HL-60 (cell line): Measurements from ENCODE around the gene ZFYVE27.

Experiments
- CTCF ChIP-seq: IDR thresholded peaks from one replicate; pipeline ENCODE4 v1.5.1; 2011; ENCODE audit warnings: low read length, control low read depth, inconsistent platforms; ENCODE audit not compliant: insufficient read depth
- POLR2AphosphoS5 ChIP-seq: IDR thresholded peaks from 2 replicates; pipeline ENCODE4 v1.6.1; 2012; ENCODE audit warnings: low read depth
- TF ChIP-seq, protein P1 (sequence below): IDR thresholded peaks from 2 replicates; pipeline ENCODE4 v1.6.1; 2012; ENCODE audit warnings: low read depth; ENCODE audit not compliant: insufficient replicate concordance

DNA sequence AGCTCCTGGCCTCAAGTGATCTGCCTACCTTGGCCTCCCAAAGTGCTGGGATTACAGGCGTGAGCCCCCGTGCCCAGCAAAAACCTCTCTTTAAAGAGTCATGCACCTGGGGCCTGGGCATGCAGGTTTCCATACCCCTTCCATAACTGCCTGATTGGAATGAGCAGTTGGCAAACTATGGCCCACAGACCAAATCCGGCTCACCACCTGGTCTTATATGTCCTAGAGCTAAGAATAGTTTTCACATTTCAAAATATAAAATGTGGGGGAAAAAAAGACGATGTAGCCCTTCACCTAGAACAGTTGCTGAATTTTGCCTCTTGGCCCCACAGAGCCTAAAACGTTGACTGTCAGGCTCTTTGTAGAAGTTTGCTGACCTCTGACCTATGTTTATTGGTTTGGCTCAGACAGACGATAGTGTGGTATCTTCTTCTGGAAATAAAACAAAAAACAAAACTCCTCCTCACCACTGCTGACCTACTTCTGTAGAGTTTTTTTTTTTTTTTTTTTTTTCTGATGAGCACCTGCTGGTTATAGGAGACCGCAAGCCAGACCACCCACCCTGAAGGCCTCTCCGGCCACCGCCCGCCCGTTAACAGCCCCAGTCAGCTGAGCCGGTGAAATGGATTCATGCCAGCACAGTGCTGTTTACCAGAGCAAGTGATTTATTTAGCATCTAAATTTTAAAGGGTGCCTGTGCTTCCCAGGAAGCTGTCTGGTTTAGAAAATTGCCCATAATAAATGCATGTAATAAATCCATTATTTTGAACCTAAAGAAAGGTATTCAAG is 68.4 kb downstream of the ZFYVE27 start:
- no peak for TF ChIP-seq CTCF
- TF ChIP-seq POLR2AphosphoS5: no peak
- TF ChIP-seq, protein P1, sequence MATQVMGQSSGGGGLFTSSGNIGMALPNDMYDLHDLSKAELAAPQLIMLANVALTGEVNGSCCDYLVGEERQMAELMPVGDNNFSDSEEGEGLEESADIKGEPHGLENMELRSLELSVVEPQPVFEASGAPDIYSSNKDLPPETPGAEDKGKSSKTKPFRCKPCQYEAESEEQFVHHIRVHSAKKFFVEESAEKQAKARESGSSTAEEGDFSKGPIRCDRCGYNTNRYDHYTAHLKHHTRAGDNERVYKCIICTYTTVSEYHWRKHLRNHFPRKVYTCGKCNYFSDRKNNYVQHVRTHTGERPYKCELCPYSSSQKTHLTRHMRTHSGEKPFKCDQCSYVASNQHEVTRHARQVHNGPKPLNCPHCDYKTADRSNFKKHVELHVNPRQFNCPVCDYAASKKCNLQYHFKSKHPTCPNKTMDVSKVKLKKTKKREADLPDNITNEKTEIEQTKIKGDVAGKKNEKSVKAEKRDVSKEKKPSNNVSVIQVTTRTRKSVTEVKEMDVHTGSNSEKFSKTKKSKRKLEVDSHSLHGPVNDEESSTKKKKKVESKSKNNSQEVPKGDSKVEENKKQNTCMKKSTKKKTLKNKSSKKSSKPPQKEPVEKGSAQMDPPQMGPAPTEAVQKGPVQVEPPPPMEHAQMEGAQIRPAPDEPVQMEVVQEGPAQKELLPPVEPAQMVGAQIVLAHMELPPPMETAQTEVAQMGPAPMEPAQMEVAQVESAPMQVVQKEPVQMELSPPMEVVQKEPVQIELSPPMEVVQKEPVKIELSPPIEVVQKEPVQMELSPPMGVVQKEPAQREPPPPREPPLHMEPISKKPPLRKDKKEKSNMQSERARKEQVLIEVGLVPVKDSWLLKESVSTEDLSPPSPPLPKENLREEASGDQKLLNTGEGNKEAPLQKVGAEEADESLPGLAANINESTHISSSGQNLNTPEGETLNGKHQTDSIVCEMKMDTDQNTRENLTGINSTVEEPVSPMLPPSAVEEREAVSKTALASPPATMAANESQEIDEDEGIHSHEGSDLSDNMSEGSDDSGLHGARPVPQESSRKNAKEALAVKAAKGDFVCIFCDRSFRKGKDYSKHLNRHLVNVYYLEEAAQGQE: no peak
